ENCODE data around the gene TTLL5.

Gene TTLL5

GRCh38 chr14:75871181-75871880 lies 210.3 kb downstream of the TTLL5 start:
- DNase-seq (ENCODE audit: low read depth in 2 of 2) = no peak

GRCh38 chr14:75875958-75876357 lies 214.9 kb downstream of the TTLL5 start:
- no peak for DNase-seq (ENCODE audit: low read depth in 2 of 2)

GRCh38 chr14:75876530-75876929 lies 215.5 kb downstream of the TTLL5 start:
- DNase-seq (ENCODE audit: low read depth in 2 of 2) = no peak

- no peak for DNase-seq (ENCODE audit: low read depth in 2 of 2)
Observed at GRCh38 chr14:75877292-75877691, 216.2 kb downstream of the TTLL5 start.

- no peak for DNase-seq (ENCODE audit: low read depth in 2 of 2)
Observed at GRCh38 chr14:75877884-75878283, 216.8 kb downstream of the TTLL5 start.

- DNase-seq (ENCODE audit: low read depth in 2 of 2) = no peak
Observed at GRCh38 chr14:75879031-75879430, 218.0 kb downstream of the TTLL5 start.

GRCh38 chr14:75880512-75880911 lies 219.5 kb downstream of the TTLL5 start:
- DNase-seq (ENCODE audit: low read depth in 2 of 2) = no peak

- DNase-seq (ENCODE audit: low read depth in 2 of 2) = no peak
Observed at GRCh38 chr14:75881994-75882393, 220.9 kb downstream of the TTLL5 start.

GRCh38 chr14:75884198-75884611 lies 223.2 kb downstream of the TTLL5 start:
- no peak for DNase-seq (ENCODE audit: low read depth in 2 of 2)

- no peak for DNase-seq (ENCODE audit: low read depth in 2 of 2)
Observed at GRCh38 chr14:75885829-75886228, 224.8 kb downstream of the TTLL5 start.

- no peak for DNase-seq (ENCODE audit: low read depth in 2 of 2)
Observed at GRCh38 chr14:75886636-75887348, 225.7 kb downstream of the TTLL5 start.

GRCh38 chr14:75888945-75889344 lies 227.9 kb downstream of the TTLL5 start:
- no peak for DNase-seq (ENCODE audit: low read depth in 2 of 2)

- DNase-seq (ENCODE audit: low read depth in 2 of 2) = no peak
Observed at GRCh38 chr14:75896341-75896740, 235.3 kb downstream of the TTLL5 start.

GRCh38 chr14:75904311-75904710 lies 243.3 kb downstream of the TTLL5 start:
- DNase-seq (ENCODE audit: low read depth in 2 of 2) = no peak

GRCh38 chr14:75905147-75905904 lies 244.3 kb downstream of the TTLL5 start:
- no peak for DNase-seq (ENCODE audit: low read depth in 2 of 2)

- no peak for DNase-seq (ENCODE audit: low read depth in 2 of 2)
Observed at GRCh38 chr14:75906228-75906627, 245.2 kb downstream of the TTLL5 start.

- DNase-seq (ENCODE audit: low read depth in 2 of 2) = peak; percentile 9 to 48
Observed at GRCh38 chr14:75906680-75907280, 245.7 kb downstream of the TTLL5 start.

- DNase-seq (ENCODE audit: low read depth in 2 of 2) = no peak
Observed at GRCh38 chr14:75907756-75908359, 246.8 kb downstream of the TTLL5 start.

GRCh38 chr14:75909630-75910029 lies 248.6 kb downstream of the TTLL5 start:
- no peak for DNase-seq (ENCODE audit: low read depth in 2 of 2)

- DNase-seq (ENCODE audit: low read depth in 2 of 2) = no peak
Observed at GRCh38 chr14:75910048-75910447, 249.0 kb downstream of the TTLL5 start.

- no peak for DNase-seq (ENCODE audit: low read depth in 2 of 2)
Observed at GRCh38 chr14:75911883-75912282, 250.8 kb downstream of the TTLL5 start.

GRCh38 chr14:75913183-75913582 lies 252.1 kb downstream of the TTLL5 start:
- DNase-seq (ENCODE audit: low read depth in 2 of 2) = no peak
